HG03378 (cell line): ENCODE measurements around the gene PPFIA4.

ENCODE experiments used
- ATAC-seq: cut with Tn5 transposase; IDR thresholded peaks from one replicate; pipeline ENCODE4 v1.9.1; 2021; ENCODE audit warnings: mild to moderate bottlenecking, moderate library complexity; ENCODE audit not compliant: unreplicated experiment

PPFIA4 gene

GRCh38 chr1:203098445-203098844 is 72.2 kb downstream of the PPFIA4 start:
- ATAC-seq = no peak

DNA sequence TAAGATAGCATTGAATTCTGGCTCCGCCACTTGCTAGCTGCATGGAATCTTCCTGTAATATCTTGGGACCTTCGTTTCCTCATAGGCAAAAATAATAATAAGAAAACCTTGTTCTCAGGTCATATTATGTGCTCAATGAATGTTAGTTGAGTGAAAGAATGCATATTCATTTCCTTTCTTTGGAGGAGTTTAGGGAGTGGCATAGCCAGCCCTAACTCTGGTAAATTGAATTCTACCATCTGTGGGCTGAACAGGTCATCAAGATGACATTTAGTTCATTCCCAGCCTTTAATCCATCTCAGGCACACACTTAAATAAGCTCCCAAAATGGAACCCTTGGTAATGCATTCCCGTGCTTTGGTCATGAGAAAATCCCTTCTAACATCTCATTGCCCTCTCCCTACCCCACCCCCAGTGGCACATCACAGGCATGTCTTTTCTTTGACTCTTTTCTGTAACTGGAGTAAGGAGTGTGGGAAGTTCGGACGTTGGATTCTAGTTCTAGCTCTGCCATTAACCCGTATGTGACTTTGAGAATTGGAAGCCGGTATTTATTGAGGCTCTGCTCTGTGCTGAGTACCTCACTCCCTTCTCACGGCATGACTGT is 72.7 kb downstream of the PPFIA4 start:
- no peak for ATAC-seq

- ATAC-seq = no peak
Observed at GRCh38 chr1:203099805-203100515, 73.7 kb downstream of the PPFIA4 start.

GRCh38 chr1:203100516-203100869 is 74.2 kb downstream of the PPFIA4 start:
- ATAC-seq = no peak

- ATAC-seq = no peak
Observed at GRCh38 chr1:203101813-203102634, 75.7 kb downstream of the PPFIA4 start.

DNA sequence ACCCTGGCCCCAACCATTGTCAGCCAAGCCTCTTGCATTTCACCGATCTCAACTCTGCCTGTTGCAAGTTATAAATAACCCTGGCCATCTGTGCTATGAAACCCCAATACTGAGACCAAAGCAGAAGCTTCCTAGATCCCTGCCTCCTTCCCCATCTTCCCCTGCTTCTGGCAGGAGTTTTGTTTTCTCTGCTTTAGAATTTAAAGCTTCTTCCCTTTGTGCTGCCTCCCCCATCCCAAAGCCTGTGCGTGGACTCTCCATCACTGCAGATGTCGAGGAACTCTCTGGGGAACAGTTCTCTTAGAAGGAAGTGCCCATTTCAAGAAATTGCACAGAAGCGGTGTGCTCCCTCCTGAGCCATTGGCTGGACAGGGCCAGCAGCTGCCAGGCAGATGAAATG is 76.9 kb downstream of the PPFIA4 start:
- no peak for ATAC-seq

DNA sequence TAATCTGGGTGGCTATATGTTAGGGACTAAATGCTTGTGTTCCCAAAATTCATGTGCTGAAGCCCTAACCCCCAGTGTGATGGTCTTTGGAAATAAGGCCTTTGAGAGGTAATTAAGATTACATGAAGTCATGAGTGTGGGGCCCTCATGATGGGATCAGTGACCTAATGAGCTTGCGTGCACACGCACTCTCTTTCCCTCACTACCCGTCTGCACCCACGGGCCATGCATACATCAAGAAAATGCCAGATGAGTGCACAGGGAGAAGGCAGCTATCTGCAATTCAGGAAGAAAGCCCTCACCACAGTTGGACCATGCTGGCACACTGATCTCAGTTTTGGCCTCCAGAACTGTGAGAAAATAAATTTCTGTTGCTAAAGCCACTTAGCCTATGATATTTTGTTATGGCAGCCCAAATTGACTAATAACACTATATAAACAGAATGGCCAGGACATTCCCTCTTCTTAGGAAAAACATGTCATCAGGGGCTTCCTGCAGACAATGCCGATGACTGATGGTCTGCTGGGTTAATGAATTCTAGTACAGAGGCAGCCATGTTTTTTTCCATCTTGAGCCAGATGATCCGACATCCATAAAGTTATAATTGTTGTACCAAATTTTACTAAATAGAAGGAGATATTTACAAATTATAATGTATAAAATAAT is 77.7 kb downstream of the PPFIA4 start:
- no peak for ATAC-seq

DNA sequence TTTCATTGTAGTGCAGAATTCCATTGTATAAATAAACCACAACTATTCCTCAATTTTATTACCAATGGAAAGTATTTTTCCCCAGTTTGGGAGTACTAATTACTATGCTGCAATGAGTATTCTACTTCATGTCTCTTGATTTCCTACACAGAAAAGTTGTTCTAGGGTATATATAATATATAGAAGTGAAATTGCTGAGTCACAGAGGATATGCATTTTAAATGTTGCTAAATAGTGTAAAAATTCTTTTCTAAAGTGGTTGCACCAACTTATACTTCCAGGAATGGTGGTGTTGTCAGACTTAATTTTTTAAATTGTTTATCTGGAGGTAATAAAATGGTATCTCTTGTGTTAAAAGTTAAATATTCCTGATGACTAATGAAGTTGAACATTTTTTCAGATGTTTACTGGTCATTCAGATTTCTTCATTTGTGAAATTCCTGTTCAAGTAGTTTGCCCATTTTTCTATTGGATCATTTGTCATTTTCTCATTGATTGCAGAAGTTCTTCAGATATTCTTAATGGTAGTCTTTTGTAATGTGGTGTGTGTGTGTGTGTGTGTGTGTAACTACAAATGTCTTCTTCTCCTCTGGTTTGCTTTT is 78.6 kb downstream of the PPFIA4 start:
- ATAC-seq = no peak

DNA sequence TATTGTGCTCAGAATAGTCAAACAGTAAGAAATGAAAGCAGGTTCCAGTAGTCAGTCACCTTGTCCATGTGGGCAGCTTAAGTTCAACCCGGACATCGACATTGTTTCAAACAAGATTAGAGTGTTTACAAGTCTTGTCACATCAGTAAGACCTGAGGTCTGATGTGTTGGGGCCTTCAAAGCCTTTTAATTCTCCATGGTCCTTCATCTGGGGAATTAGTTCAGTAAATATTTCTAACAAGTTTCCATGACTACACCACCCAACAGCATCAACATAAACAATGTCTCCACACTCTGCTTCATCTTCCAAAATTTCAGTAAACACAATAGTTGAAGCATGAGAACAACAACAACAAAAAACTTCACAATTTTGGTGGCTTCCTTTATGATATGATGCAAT is 86.2 kb downstream of the PPFIA4 start:
- no peak for ATAC-seq

GRCh38 chr1:203113308-203113707 is 87.0 kb downstream of the PPFIA4 start:
- ATAC-seq = no peak

- ATAC-seq = no peak
Observed at GRCh38 chr1:203114202-203114601, 87.9 kb downstream of the PPFIA4 start.

DNA sequence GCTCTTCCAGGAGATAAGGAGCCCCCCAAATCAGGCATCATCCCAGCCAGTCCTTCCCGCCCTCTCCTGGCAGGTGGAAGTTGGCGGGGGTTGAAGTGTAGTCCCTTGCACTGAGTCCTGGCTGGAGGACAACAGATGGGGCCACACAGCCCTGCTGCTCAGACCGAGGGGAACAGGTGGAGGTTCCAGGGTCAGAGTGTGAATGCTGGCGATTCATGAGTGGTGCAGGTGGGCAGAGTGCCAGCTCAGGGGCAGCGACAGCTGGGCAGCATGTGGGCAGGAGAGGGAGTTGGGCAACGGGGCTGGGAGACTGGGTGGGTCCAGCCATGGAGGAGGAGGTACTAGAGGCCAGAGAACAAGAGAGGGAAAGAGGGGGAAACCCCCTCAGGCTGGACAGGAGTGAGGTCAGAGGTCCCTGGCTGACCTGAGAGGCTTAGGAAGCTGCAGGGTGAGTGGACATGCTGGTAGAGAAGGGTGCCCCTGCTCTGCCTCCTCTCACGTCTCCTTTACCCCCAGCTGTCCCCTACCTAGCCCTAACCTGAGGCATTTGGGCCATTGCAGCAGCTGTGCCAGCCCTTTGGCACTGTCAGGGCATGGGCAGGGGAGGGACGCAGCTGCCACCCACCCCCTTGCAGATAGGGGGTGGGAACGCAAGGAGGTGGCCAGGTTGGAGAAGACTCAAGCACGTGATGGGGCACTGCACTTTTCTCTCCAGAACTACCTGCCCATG is 90.0 kb downstream of the PPFIA4 start:
- ATAC-seq = no peak

- no peak for ATAC-seq
Observed at GRCh38 chr1:203117611-203118575, 91.6 kb downstream of the PPFIA4 start.

DNA sequence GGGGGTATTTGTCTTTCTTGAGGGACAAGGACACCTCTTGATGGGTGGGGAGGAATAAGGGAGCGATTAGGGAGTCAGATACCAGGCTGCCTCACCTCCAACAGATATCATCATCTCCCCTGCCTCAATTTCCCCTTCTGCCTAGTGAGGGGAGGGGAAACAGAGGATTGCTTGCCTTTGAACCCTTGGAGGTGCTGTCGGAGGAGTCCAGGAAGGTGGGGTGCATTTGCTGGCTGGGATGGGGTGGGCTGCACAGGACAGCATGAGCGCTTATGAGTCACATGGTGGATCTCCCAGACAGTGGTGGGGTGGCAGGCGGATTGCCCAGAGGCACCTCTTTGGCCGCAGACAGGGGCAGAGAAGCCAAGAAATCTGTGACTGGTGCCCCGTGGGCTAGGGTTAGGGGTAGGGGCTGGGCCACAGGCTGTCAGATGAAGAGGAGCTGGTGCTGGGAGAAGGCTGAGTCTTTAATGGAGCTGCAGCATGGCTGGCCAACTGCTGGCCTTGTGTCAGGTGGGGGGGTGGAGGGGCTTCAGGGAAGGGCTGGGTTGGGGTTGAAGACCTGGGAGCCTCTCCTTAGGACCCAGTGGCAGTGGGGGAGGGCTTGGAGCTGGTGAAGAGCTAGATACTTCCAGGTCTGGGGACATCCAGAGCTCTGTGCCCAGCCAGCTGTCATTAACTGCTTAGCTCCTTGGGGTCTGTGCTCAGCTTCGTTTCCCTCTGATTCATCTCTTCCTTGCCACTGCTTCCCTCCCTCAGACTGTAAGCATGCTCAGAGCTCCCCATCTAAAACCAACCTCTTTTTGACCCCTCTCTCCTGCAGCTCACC is 94.2 kb downstream of the PPFIA4 start:
- no peak for ATAC-seq

GRCh38 chr1:203121186-203122015 is 95.1 kb downstream of the PPFIA4 start:
- no peak for ATAC-seq

DNA sequence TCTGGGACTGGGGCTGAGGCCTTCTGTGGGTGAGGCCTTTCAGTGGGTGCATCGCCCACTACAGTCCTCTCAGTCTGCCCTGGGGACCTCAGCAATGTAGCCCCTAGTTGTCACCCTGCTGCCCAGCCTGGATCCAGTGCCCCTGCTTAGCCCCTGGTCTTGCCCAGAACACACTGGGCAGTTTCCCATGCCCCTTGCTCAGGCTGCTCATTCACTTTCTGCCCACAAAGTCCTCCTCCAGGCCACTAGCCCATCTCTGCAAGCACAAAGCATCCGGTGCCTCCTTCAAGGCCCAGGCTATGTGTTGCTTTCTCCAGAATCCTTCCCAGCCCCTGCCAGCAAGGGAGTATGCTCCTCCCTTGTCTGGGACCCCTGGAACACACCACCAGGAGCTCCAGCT is 95.9 kb downstream of the PPFIA4 start:
- ATAC-seq = no peak

- ATAC-seq = no peak
Observed at GRCh38 chr1:203124011-203124410, 97.7 kb downstream of the PPFIA4 start.
